Glutamatergic neuron (in vitro differentiated cells): ENCODE data around the gene GZMH. TPM values are rescaled to one million over a fixed set of nuclear protein-coding genes. Genes with fewer than 3 reads are reported as not detected.
A peak's percentile ranks its signal among the peaks of the same experiment; 100 is the strongest.

ENCODE experiments used
- DNase-seq: peaks from one replicate; pipeline ENCODE4 v3.0.0; 2022
- H3K27ac Mint-ChIP-seq: one replicate; pipeline ENCODE4 v1.8.0; 2020; ENCODE audit warnings: mild to moderate bottlenecking, mixed read lengths, inconsistent platforms; ENCODE audit not compliant: unreplicated experiment
- H3K27me3 Mint-ChIP-seq: one replicate; pipeline ENCODE4 v1.8.0; 2020; ENCODE audit warnings: mild to moderate bottlenecking, moderate library complexity, mixed read lengths, inconsistent platforms; ENCODE audit not compliant: unreplicated experiment
- H3K36me3 Mint-ChIP-seq: one replicate; pipeline ENCODE4 v1.8.0; 2020; ENCODE audit warnings: mild to moderate bottlenecking, mixed read lengths, inconsistent platforms; ENCODE audit not compliant: unreplicated experiment
- H3K4me1 Mint-ChIP-seq: one replicate; pipeline ENCODE4 v1.8.0; 2020; ENCODE audit warnings: mild to moderate bottlenecking, low read depth, mixed read lengths, inconsistent platforms; ENCODE audit not compliant: unreplicated experiment
- H3K4me3 Mint-ChIP-seq: one replicate; pipeline ENCODE4 v1.8.0; 2020; ENCODE audit warnings: mild to moderate bottlenecking, mixed read lengths, inconsistent platforms; ENCODE audit not compliant: unreplicated experiment
- H3K9me3 Mint-ChIP-seq: one replicate; pipeline ENCODE4 v1.8.0; 2020; ENCODE audit warnings: mild to moderate bottlenecking, moderate library complexity, mixed read lengths, inconsistent platforms; ENCODE audit not compliant: unreplicated experiment
- CTCF ChIP-seq: fragments of 200-600 bp; sonication (generic); IDR thresholded peaks from one replicate; pipeline ENCODE4 v1.5.0; 2021; ENCODE audit not compliant: partially characterized antibody, unreplicated experiment
- total RNA-seq: library from RNA; stranded (reverse); fragmentation: NEBNext Ultra II Directional; extraction: Animal tissue kit (Norgen Biotek cat#: 25700); gene quantifications from one replicate; pipeline ENCODE4 v1.2.1, GENCODE V29; 2021; ENCODE audit not compliant: unreplicated experiment

GZMH gene
- total RNA-seq, 1 donor from 2014 or later: not detected

DNA sequence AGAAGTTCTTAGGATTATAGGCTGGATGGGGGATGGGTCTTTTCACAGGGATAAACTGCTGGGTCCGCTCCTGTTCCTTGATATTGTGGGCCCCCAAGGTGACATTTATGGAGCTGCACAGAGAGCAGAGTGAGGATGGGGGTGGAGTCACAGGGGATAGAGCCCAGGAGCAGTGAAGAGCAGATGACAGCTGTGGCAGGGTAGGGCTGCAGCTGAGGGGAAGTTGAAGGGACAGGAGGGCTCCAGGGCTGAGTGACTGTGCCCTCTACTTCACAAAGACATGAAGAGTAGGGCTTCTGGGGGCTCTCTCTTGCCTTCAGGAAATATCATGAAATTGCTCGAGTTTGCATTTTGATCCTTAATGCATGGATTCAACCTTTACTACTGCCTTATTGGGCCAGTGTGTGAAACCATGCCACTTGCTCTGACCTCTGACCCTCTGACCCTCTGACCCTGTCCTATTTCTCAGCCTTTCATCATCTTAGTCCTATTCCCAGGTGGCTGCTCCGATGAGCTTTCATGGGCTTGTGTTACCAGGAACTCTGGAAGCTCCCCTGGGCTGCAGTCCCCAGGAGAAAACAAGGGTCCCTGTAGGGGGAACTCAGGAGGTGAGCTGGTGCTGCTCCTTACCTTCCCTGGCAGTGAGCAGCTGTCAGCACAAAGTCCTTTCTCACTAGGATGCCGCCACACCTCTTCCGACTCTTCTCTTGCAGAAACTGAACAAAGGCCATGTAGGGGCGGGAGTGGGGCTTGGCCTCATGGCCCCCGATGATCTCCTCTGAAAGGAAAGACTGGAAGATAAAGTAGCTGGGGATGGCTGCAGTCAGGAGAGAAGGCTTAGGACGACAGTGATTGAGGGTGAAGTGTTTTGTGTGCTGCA lies 1.6 kb downstream of the GZMH start:
- Mint-ChIP-seq H3K36me3 (no peaks in the 10 kb centered on the region), H3K4me1 (peaks cover 3% of the 10 kb centered on the region), H3K27ac (no peak overlapping the region), H3K4me3 (no peak overlapping the region), H3K9me3 (no peaks in the 10 kb centered on the region), H3K27me3 (no peaks in the 10 kb centered on the region)
- DNase-seq: no peak
- TF ChIP-seq CTCF: no peak

GRCh38 chr14:24607081-24607480 lies 2.4 kb downstream of the GZMH start:
- H3K36me3 Mint-ChIP-seq: no peaks in the 10 kb centered on the region
- H3K4me1 Mint-ChIP-seq: peaks cover 3% of the 10 kb centered on the region

GRCh38 chr14:24606297-24606696 lies 3.2 kb downstream of the GZMH start:
- Mint-ChIP-seq H3K36me3 (no peaks in the 10 kb centered on the region), H3K27ac (no peak overlapping the region), H3K9me3 (no peaks in the 10 kb centered on the region), H3K4me3 (no peak overlapping the region), H3K27me3 (no peaks in the 10 kb centered on the region), H3K4me1 (peaks cover 3% of the 10 kb centered on the region)
- DNase-seq: no peak
- no peak for TF ChIP-seq CTCF

More at GRCh38 chr14:24607081-24607480, 2.4 kb downstream of the GZMH start:
- H3K27ac Mint-ChIP-seq: no peak overlapping the region
- no peak for DNase-seq
- no peaks in the 10 kb centered on the region for H3K27me3 Mint-ChIP-seq
- TF ChIP-seq CTCF: no peak
- no peaks in the 10 kb centered on the region for H3K9me3 Mint-ChIP-seq
- H3K4me3 Mint-ChIP-seq: no peak overlapping the region

GRCh38 chr14:24605435-24606190 lies 3.9 kb downstream of the GZMH start:
- Mint-ChIP-seq H3K36me3 (no peaks in the 10 kb centered on the region), H3K27ac (no peak overlapping the region), H3K27me3 (no peaks in the 10 kb centered on the region), H3K4me1 (peaks cover 3% of the 10 kb centered on the region), H3K4me3 (no peak overlapping the region), H3K9me3 (no peaks in the 10 kb centered on the region)
- peak; percentile 74 for TF ChIP-seq CTCF
- DNase-seq: peak; percentile 68
